Gastroesophageal sphincter (tissue), 4 donors: ENCODE measurements around the gene ADAMTS5. TPM values are rescaled to one million over a fixed set of nuclear protein-coding genes. Genes with fewer than 3 reads are reported as not detected.

ENCODE experiments used
- ATAC-seq: fragments of 150-250 bp; one replicate; pipeline ENCODE4 v1.9.1; 2016; ENCODE audit warnings: mild to moderate bottlenecking, moderate library complexity
- H3K27ac ChIP-seq, 4 donors: fragments of 200-600 bp; sonication (generic) in 3 of 4; 1 replicate in 3 of 4; 2 replicates in 1 of 4; pipeline ENCODE4 v1.5.1; 2016 to 2019
- H3K27me3 ChIP-seq: fragments of 200-600 bp; sonication (generic); one replicate; pipeline ENCODE4 v1.5.1; 2019
- H3K36me3 ChIP-seq, 2 donors: fragments of 200-600 bp; sonication (generic); one replicate each; pipeline ENCODE4 v1.5.1; 2019; ENCODE audit warnings: control low read depth in 1 of 2
- H3K4me1 ChIP-seq, 3 donors: fragments of 200-600 bp; sonication (generic); 1 replicate in 2 of 3; 2 replicates in 1 of 3; pipeline ENCODE4 v1.5.1; 2016 to 2019; ENCODE audit warnings: control low read depth in 2 of 3
- H3K4me3 ChIP-seq, 2 donors: fragments of 200-600 bp; sonication (generic); one replicate each; pipeline ENCODE4 v1.5.1; 2019; ENCODE audit warnings: mild to moderate bottlenecking in 1 of 2, moderate library complexity in 1 of 2
- H3K9me3 ChIP-seq, 3 donors: fragments of 200-600 bp; sonication (generic); one replicate each; pipeline ENCODE4 v1.5.1; 2017 to 2019; ENCODE audit warnings: control low read depth in 2 of 3
- CTCF ChIP-seq, 4 experiments: fragments of 200-600 bp in 2 of 4; fragments of 450-650 bp in 2 of 4; sonication (generic) in 1 of 4; IDR thresholded peaks; one replicate each; pipeline ENCODE4 v1.5.1; 2017 to 2019; ENCODE audit warnings: antibody characterized with exemption in 4 of 4, mild to moderate bottlenecking in 2 of 4, moderate library complexity in 2 of 4
- EP300 ChIP-seq: sonication (generic); formaldehyde crosslinking; IDR thresholded peaks from one replicate; pipeline ENCODE4 v1.6.1; 2017; ENCODE audit warnings: antibody characterized with exemption, mild to moderate bottlenecking
- POLR2A ChIP-seq, 2 donors: fragments of 450-650 bp; IDR thresholded peaks; one replicate each; pipeline ENCODE4 v1.6.1; 2017; ENCODE audit warnings: antibody characterized with exemption in 2 of 2, mild to moderate bottlenecking in 2 of 2, moderate library complexity in 1 of 2
- POLR2AphosphoS5 ChIP-seq: sonication (generic); formaldehyde crosslinking; IDR thresholded peaks from one replicate; pipeline ENCODE4 v1.6.1; 2017; ENCODE audit warnings: antibody characterized with exemption
- WGBS, 2 donors: methylation state at CpG; one replicate each; pipeline ENCODE4 v1.1.5; 2018; ENCODE audit warnings: low coverage in 1 of 2; 5-methylcytosine and 5-hydroxymethylcytosine counted together
- total RNA-seq, 4 donors: library from RNA; depleted of rRNA; stranded (reverse); fragments of >200 nt; gene quantifications; one replicate each; pipeline ENCODE4 v1.1.0, GENCODE V29; 2016

ADAMTS5 gene
- total RNA-seq, 4 donors from 2014 or later, result 16.8 to 55.8 (median 29.0) TPM

GRCh38 chr21:26941421-26941820, 25.5 kb downstream of the ADAMTS5 start:
- no peak for ATAC-seq
- H3K4me3 ChIP-seq, result no peak overlapping the region
- no peak overlapping the region for H3K27ac ChIP-seq
- H3K27me3 ChIP-seq, result no peaks in the 10 kb centered on the region
- H3K9me3 ChIP-seq, result no peaks in the 10 kb centered on the region
- no peak for TF ChIP-seq EP300
- no peak for TF ChIP-seq CTCF (IDR thresholded peaks at IDR 0.05)
- TF ChIP-seq POLR2AphosphoS5, result no peak
- no peak for TF ChIP-seq POLR2A (IDR thresholded peaks at IDR 0.05)
- no peaks in the 10 kb centered on the region for H3K36me3 ChIP-seq
- H3K4me1 ChIP-seq, result peaks cover 0 to 58% (median 6%) of the 10 kb centered on the region in 3 donors
- 31 to 42% methylated on average over 1 of the region's 1 CpG for WGBS, 2 donors

GRCh38 chr21:26939601-26940111, 27.2 kb downstream of the ADAMTS5 start:
- Histone ChIP-seq H3K9me3 (no peaks in the 10 kb centered on the region), H3K27me3 (no peaks in the 10 kb centered on the region), H3K4me3 (no peak overlapping the region), H3K27ac (peak overlapping the region in 3 of 4 donors; percentile 46 to 58 (median 53)), H3K4me1 (peaks cover 0 to 50% (median 7%) of the 10 kb centered on the region in 3 donors), H3K36me3 (no peaks in the 10 kb centered on the region)
- ATAC-seq, result no peak
- 16 to 18% methylated on average over 2 of the region's 2 CpGs for WGBS, 2 donors
- TF ChIP-seq POLR2A (IDR thresholded peaks at IDR 0.05), result no peak
- TF ChIP-seq CTCF (IDR thresholded peaks at IDR 0.05), result no peak
- TF ChIP-seq EP300, result no peak
- TF ChIP-seq POLR2AphosphoS5, result peak; percentile 29

- TF ChIP-seq CTCF (IDR thresholded peaks at IDR 0.05) (no peak), POLR2A (IDR thresholded peaks at IDR 0.05) (no peak), EP300 (no peak), POLR2AphosphoS5 (no peak)
- ATAC-seq, result no peak
- WGBS, 2 donors, result 7 to 41% methylated on average over 5 of the region's 5 CpGs
- Histone ChIP-seq H3K4me3 (no peak overlapping the region), H3K36me3 (peaks cover 0 to 15% of the 10 kb centered on the region in 2 donors), H3K27me3 (no peaks in the 10 kb centered on the region), H3K9me3 (no peaks in the 10 kb centered on the region), H3K27ac (peak overlapping the region in 2 of 4 donors; percentile 37 to 42), H3K4me1 (peaks cover 0 to 65% (median 7%) of the 10 kb centered on the region in 3 donors)
These were observed 30.2 kb downstream of the ADAMTS5 start for GRCh38 chr21:26936641-26937040.

GRCh38 chr21:26935977-26936376, 30.9 kb downstream of the ADAMTS5 start:
- Histone ChIP-seq H3K36me3 (peaks cover 0 to 22% of the 10 kb centered on the region in 2 donors), H3K9me3 (no peaks in the 10 kb centered on the region), H3K4me1 (peaks cover 0 to 59% (median 7%) of the 10 kb centered on the region in 3 donors), H3K27ac (peak overlapping the region in 1 of 4 donors; percentile 42), H3K27me3 (no peaks in the 10 kb centered on the region), H3K4me3 (no peak overlapping the region)
- ATAC-seq, result no peak
- no peak for TF ChIP-seq POLR2AphosphoS5

GRCh38 chr21:26934383-26934782, 32.5 kb downstream of the ADAMTS5 start:
- Histone ChIP-seq H3K36me3 (peaks cover 0 to 29% of the 10 kb centered on the region in 2 donors), H3K27ac (peak overlapping the region in 2 of 4 donors; percentile 63), H3K4me1 (peaks cover 0 to 43% (median 7%) of the 10 kb centered on the region in 3 donors), H3K4me3 (no peak overlapping the region), H3K27me3 (no peaks in the 10 kb centered on the region), H3K9me3 (no peaks in the 10 kb centered on the region)
- no peak for TF ChIP-seq CTCF (IDR thresholded peaks at IDR 0.05)
- TF ChIP-seq POLR2A (IDR thresholded peaks at IDR 0.05), result no peak
- no peak for TF ChIP-seq POLR2AphosphoS5
- no peak for TF ChIP-seq EP300
- WGBS, 2 donors, result 100% methylated on average over 2 of the region's 11 CpGs; no CpG with 5 or more reads in 1 of the 2 donors
- no peak for ATAC-seq
